ENCODE measurements around the gene VPS33B.

Gene VPS33B

DNA sequence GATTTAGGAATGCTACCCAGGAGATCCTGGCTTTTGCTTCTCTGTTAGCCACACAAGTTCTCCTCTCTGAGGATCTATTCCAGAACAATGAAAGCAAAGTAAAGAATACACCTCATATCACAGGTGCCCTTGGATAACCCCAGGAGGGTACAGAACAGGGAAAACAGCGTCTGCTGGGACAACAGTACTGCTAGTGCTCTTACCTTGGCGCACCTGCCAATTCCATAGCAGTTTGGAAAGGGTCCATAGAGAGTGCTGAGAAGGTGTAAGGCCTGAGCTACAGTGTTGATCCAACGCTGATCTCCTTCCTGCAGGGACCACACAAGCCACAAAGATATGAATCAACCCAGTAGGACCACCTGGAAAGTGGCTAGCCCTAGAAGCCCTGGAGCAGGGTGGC, 15.1 kb downstream of the VPS33B start:
- no peak for DNase-seq (ENCODE audit: low read depth)
- no peak for TF ChIP-seq POLR2A (IDR thresholded peaks at IDR 0.05; ENCODE audit: extremely low read depth, insufficient read length)
- TF ChIP-seq MYC (IDR thresholded peaks at IDR 0.05; ENCODE audit: low read depth, low read length), result no peak
- TF ChIP-seq, protein P1, sequence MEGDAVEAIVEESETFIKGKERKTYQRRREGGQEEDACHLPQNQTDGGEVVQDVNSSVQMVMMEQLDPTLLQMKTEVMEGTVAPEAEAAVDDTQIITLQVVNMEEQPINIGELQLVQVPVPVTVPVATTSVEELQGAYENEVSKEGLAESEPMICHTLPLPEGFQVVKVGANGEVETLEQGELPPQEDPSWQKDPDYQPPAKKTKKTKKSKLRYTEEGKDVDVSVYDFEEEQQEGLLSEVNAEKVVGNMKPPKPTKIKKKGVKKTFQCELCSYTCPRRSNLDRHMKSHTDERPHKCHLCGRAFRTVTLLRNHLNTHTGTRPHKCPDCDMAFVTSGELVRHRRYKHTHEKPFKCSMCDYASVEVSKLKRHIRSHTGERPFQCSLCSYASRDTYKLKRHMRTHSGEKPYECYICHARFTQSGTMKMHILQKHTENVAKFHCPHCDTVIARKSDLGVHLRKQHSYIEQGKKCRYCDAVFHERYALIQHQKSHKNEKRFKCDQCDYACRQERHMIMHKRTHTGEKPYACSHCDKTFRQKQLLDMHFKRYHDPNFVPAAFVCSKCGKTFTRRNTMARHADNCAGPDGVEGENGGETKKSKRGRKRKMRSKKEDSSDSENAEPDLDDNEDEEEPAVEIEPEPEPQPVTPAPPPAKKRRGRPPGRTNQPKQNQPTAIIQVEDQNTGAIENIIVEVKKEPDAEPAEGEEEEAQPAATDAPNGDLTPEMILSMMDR (IDR thresholded peaks at IDR 0.05; ENCODE audit: low read depth, low read length), result no peak
- TF ChIP-seq, protein P2, sequence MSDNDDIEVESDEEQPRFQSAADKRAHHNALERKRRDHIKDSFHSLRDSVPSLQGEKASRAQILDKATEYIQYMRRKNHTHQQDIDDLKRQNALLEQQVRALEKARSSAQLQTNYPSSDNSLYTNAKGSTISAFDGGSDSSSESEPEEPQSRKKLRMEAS (IDR thresholded peaks at IDR 0.05; ENCODE audit: low read depth, low read length), result no peak
- no peak overlapping the region for H3K4me3 ChIP-seq (ENCODE audit: low read depth, low read length)

DNA sequence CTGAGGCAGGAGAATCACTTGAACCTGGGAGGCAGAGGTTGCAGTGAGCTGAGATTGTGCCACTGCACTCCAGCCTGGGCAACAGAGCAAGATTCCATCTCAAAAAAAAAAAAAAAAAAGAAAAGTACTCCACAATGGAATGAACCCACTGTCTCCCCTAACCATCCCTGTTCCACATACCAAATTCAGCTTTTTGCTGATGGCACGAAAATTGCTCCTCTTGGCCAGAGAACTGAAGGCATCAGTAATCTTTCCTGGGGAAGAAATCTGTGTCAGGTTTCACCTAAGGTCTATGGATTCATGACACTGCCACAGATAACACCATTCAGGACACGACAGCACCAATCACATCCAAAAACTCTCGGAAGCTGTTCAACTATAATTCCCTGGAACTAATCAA, 21.2 kb downstream of the VPS33B start:
- no peak overlapping the region for H3K4me3 ChIP-seq (ENCODE audit: low read depth, low read length)
- TF ChIP-seq, protein P2 (IDR thresholded peaks at IDR 0.05; ENCODE audit: low read depth, low read length), result no peak
- TF ChIP-seq MYC (IDR thresholded peaks at IDR 0.05; ENCODE audit: low read depth, low read length), result no peak
- TF ChIP-seq, protein P1 (IDR thresholded peaks at IDR 0.05; ENCODE audit: low read depth, low read length), result no peak
- TF ChIP-seq POLR2A (IDR thresholded peaks at IDR 0.05; ENCODE audit: extremely low read depth, insufficient read length), result no peak
- DNase-seq (ENCODE audit: low read depth), result no peak

DNA sequence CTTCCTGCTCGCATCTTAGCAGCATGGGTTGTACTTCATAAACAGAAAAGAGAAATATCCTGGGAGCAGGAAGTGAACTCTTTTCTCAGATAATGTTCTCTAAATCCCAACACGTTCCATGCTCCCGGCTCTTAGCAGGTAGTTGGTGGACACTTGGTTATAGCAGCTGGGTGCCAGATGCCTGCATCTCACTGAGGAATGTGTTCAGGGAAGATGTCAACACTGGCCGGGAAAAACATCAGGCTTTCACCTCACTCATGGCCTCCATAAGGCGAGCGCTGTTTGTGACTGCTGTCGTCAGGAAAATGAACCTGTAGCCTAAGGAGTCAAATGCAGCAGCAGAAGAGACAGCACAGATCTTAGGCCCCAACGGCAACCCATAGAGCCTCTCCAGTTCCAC, 23.7 kb downstream of the VPS33B start:
- H3K4me3 ChIP-seq (ENCODE audit: low read depth, low read length), result no peak overlapping the region
- no peak for DNase-seq (ENCODE audit: low read depth)
- no peak for TF ChIP-seq POLR2A (IDR thresholded peaks at IDR 0.05; ENCODE audit: extremely low read depth, insufficient read length)
- TF ChIP-seq, protein P1 (IDR thresholded peaks at IDR 0.05; ENCODE audit: low read depth, low read length), result no peak
- TF ChIP-seq, protein P2 (IDR thresholded peaks at IDR 0.05; ENCODE audit: low read depth, low read length), result no peak
- TF ChIP-seq MYC (IDR thresholded peaks at IDR 0.05; ENCODE audit: low read depth, low read length), result no peak

DNA sequence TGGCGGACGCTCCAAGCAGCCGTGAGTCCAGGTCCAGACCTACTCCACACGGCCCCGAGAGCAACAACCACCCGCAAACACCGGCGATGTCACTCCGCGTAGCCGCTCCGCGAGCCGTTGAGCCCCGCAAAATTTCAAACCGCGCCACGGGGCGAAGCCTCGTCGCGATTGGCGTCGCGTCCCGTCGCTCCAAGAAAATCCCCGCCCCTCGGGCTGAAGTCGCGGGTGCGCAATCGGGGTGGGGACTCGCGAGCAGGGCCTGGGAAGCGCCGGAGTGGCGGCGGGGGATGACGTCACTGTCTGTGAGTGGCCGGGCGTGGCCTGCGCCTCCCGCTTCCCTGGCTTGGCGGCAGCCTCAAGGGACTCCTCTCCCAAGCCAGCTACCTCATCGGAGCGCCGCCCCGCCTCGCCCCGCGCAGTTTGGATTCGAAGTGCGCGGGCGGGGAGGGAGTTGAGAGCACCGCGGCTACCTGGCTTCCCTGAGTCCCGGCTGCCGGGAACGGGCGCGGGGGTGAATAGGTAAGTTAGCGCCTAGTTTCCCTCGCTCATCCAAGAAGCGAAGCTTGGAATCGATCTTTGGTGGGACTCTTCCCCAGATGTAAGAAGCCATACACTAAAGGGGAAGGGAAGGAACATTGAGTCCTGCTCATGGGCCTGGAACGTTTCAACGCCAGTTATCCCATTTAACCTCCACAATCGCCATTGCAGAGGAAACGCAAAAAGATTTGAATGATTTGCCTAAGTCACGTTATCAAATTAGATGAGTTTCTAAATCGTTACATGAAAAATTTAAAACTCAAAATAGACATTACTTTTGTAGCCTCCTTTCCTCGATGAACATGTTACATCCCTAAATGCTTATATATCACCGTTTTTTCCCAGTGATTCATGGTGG, 27.7 kb downstream of the VPS33B start, which contains the start of gene PRC1:
TSS of gene PRC1 (minus strand) at position 119 of the 895 bp plus-strand sequence. CDS start at position 1, 118 bp downstream.
- DNase-seq (ENCODE audit: low read depth), result peak; percentile 99
- peak within 1 kb of the TSS; percentile 80 for H3K4me3 ChIP-seq (ENCODE audit: low read depth, low read length)

DNA sequence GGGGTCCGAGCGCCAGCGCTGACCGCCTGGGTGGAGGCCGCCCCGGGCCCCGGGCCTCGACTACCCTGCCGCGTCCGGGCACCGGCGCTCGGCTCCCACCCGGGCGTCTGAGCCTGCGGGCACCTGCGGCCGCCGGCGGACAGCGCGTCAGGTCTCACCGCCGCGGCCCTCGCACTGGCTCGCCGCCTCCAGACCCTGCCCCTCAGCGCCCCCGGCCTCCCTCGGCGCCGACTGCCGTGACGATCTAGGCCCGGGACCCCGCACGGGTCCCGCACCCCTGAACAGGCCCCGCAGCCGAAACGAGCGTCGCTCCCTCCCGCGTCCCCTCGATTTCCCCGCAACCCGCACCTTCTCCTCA, 28.4 kb downstream of the VPS33B start:
- TF ChIP-seq POLR2A (IDR thresholded peaks at IDR 0.05; ENCODE audit: extremely low read depth, insufficient read length) (no peak), MYC (IDR thresholded peaks at IDR 0.05; ENCODE audit: low read depth, low read length) (no peak)
- TF ChIP-seq, protein P1 (IDR thresholded peaks at IDR 0.05; ENCODE audit: low read depth, low read length), result no peak
- TF ChIP-seq, protein P2 (IDR thresholded peaks at IDR 0.05; ENCODE audit: low read depth, low read length), result no peak
- peak overlapping the region; percentile 80 for H3K4me3 ChIP-seq (ENCODE audit: low read depth, low read length)
- DNase-seq (ENCODE audit: low read depth), result no peak

More for the DNA sequence above, 27.7 kb downstream of the VPS33B start, which contains the start of gene PRC1:
- TF ChIP-seq MYC (IDR thresholded peaks at IDR 0.05; ENCODE audit: low read depth, low read length), result peak; percentile 86; the same call in 1 of the 2 replicates
- TF ChIP-seq, protein P1 (IDR thresholded peaks at IDR 0.05; ENCODE audit: low read depth, low read length), result no peak
- TF ChIP-seq POLR2A (IDR thresholded peaks at IDR 0.05; ENCODE audit: extremely low read depth, insufficient read length), result peak; percentile 87
- TF ChIP-seq, protein P2 (IDR thresholded peaks at IDR 0.05; ENCODE audit: low read depth, low read length), result peak; percentile 78; the same call in 1 of the 2 replicates

Data from NB4 (cell line).